Measurements from ENCODE around the gene HLA-DOA. TPM values are rescaled to one million over a fixed set of nuclear protein-coding genes. Genes with fewer than 3 reads are reported as not detected.

HLA-DOA gene
- total and polyA plus RNA-seq, 12 donors = 0.94 to 61.9 (median 13.6) TPM

DNA sequence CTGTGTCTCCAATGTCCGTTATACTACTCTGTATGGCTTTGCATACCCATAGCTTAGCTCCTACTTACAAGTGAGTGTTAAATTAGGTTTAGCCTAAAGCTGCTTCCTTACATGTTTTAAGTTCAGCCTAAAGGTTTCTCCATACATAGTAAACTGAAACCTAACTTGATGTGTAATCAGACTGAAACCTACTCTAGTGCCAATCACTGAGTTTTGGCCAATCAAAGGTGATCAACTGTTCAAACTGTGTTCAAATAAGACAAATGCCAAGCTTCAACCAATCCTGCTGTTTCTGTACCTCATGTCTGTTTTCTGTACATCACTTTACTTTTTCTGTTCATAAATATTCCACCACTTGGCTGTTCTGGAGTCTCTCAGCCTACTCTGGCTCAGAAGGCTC, 20.0 kb downstream of the HLA-DOA start:
- Histone ChIP-seq H3K9me3 (replicated peaks in 1 of 3) (no peaks in the 10 kb centered on the region), H3K27ac (no peak overlapping the region), H3K4me3 (no peak overlapping the region), H3K36me3 (replicated peaks in 1 of 2) (no peaks in the 10 kb centered on the region), H3K4me1 (replicated peaks in 1 of 2) (no peaks in the 10 kb centered on the region), H3K27me3 (no peaks in the 10 kb centered on the region)
- intact Hi-C loops (cut with DNase I) = loop anchor here in 1 of 2 donors (5.0 kb wide), 1 partner anchor 102 kb away; no protein-coding TSS in a partner anchor
- DNase-seq = no peak
- TF ChIP-seq POLR2A (IDR thresholded peaks at IDR 0.05) = no peak
- TF ChIP-seq, protein P1, sequence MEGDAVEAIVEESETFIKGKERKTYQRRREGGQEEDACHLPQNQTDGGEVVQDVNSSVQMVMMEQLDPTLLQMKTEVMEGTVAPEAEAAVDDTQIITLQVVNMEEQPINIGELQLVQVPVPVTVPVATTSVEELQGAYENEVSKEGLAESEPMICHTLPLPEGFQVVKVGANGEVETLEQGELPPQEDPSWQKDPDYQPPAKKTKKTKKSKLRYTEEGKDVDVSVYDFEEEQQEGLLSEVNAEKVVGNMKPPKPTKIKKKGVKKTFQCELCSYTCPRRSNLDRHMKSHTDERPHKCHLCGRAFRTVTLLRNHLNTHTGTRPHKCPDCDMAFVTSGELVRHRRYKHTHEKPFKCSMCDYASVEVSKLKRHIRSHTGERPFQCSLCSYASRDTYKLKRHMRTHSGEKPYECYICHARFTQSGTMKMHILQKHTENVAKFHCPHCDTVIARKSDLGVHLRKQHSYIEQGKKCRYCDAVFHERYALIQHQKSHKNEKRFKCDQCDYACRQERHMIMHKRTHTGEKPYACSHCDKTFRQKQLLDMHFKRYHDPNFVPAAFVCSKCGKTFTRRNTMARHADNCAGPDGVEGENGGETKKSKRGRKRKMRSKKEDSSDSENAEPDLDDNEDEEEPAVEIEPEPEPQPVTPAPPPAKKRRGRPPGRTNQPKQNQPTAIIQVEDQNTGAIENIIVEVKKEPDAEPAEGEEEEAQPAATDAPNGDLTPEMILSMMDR (IDR thresholded peaks at IDR 0.05) = no peak
- WGBS, 4 donors = 93 to 100% (median 97%) methylated on average over 1 of the region's 1 CpG

- Histone ChIP-seq H3K4me1 (replicated peaks in 1 of 2) (peaks cover 0 to 10% of the 10 kb centered on the region in 2 donors), H3K9me3 (replicated peaks in 1 of 3) (no peaks in the 10 kb centered on the region), H3K27ac (peak overlapping the region in 1 of 5 donors; percentile 24), H3K27me3 (no peaks in the 10 kb centered on the region), H3K36me3 (replicated peaks in 1 of 2) (peaks cover 0 to 31% of the 10 kb centered on the region in 2 donors), H3K4me3 (no peak overlapping the region)
- WGBS, 4 donors = 11 to 14% (median 12%) methylated on average over 9 of the region's 9 CpGs
- peak; percentile 87 to 98 (median 95) for DNase-seq
- TF ChIP-seq POLR2A (IDR thresholded peaks at IDR 0.05) = no peak
- TF ChIP-seq, protein P1 (IDR thresholded peaks at IDR 0.05) = peak; percentile 83 to 93 (median 88)
- intact Hi-C loops (cut with DNase I) = loop anchor here (2.0 to 5.0 kb wide), 3 partner anchors 52 to 98 kb away; no protein-coding TSS in a partner anchor
Observed at GRCh38 chr6:32984622-32985389, 24.6 kb downstream of the HLA-DOA start.

GRCh38 chr6:32983964-32984621, 25.3 kb downstream of the HLA-DOA start:
- Histone ChIP-seq H3K4me1 (replicated peaks in 1 of 2) (peaks cover 0 to 17% of the 10 kb centered on the region in 2 donors), H3K27ac (peak overlapping the region in 1 of 5 donors; percentile 24), H3K9me3 (replicated peaks in 1 of 3) (no peaks in the 10 kb centered on the region), H3K27me3 (no peaks in the 10 kb centered on the region), H3K36me3 (replicated peaks in 1 of 2) (peaks cover 0 to 38% of the 10 kb centered on the region in 2 donors), H3K4me3 (no peak overlapping the region)
- intact Hi-C loops (cut with DNase I) = loop anchor here (2.0 to 5.0 kb wide), 3 partner anchors 51 to 97 kb away; no protein-coding TSS in a partner anchor
- WGBS, 4 donors = 44 to 53% (median 49%) methylated on average over 3 of the region's 3 CpGs
- no peak for DNase-seq
- TF ChIP-seq, protein P1 (IDR thresholded peaks at IDR 0.05) = no peak
- no peak for TF ChIP-seq POLR2A (IDR thresholded peaks at IDR 0.05)

DNA sequence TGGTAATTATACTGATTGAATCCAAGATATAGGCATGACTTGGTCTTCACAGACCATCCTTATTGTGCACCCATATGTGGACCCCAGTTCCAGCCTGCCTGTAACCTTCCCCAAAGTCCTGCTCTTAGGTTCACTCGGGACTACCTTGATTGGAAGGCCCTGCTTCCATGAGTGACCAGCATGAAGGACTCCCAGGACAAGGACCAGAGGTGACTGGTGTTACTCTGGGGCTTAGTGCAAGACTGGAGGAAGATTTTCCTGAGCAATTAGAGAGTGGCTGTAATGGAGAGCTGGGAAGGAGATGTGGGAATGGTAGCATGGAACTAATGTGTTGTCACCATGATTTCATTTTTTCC, 25.9 kb downstream of the HLA-DOA start:
- no peak for DNase-seq
- Histone ChIP-seq H3K27ac (no peak overlapping the region), H3K36me3 (replicated peaks in 1 of 2) (peaks cover 0 to 44% of the 10 kb centered on the region in 2 donors), H3K9me3 (replicated peaks in 1 of 3) (no peaks in the 10 kb centered on the region), H3K4me1 (replicated peaks in 1 of 2) (peaks cover 0 to 20% of the 10 kb centered on the region in 2 donors), H3K4me3 (no peak overlapping the region), H3K27me3 (no peaks in the 10 kb centered on the region)
- TF ChIP-seq, protein P1 (IDR thresholded peaks at IDR 0.05) = no peak
- no peak for TF ChIP-seq POLR2A (IDR thresholded peaks at IDR 0.05)
- intact Hi-C loops (cut with DNase I) = loop anchor here (5.0 kb wide), 2 partner anchors 51 to 96 kb away; no protein-coding TSS in a partner anchor
- 68 to 83% (median 70%) methylated on average over 1 of the region's 1 CpG for WGBS, 4 donors

All from adrenal gland (tissue), 12 donors.